GM19043 (cell line): ENCODE measurements around the gene RGS5.

Source experiments
- ATAC-seq: cut with Tn5 transposase; IDR thresholded peaks from one replicate; pipeline ENCODE4 v1.9.1; 2021; ENCODE audit warnings: low read depth; ENCODE audit not compliant: unreplicated experiment

RGS5 gene

GRCh38 chr1:163148911-163149310, 53.8 kb downstream of the RGS5 start:
- ATAC-seq = no peak

GRCh38 chr1:163147019-163147418, 55.7 kb downstream of the RGS5 start:
- no peak for ATAC-seq

DNA sequence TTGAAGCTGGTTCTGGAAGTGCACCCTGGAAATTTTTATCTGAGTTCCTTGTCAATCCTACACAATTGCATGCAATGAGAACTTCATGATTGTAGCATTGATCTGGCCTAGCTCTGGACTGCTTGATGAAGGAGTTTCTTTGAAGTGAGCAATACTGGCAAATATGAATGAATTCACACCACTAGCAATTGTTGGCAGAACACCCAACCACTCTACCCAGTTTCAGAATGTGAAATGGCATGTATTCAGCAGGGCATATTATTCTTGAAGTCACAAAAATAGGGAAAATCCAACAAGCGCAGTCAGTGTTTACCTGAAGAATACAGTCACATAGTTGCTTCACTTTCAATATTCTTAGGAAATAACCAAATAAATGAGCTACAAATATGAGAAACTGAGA, 57.3 kb downstream of the RGS5 start:
- no peak for ATAC-seq

GRCh38 chr1:163144418-163144817, 58.3 kb downstream of the RGS5 start:
- ATAC-seq = no peak

GRCh38 chr1:163142152-163142551, 60.6 kb downstream of the RGS5 start:
- no peak for ATAC-seq

- ATAC-seq = no peak
Observed at GRCh38 chr1:163141556-163141955, 61.2 kb downstream of the RGS5 start.

- no peak for ATAC-seq
Observed at GRCh38 chr1:163137556-163138265, 65.0 kb downstream of the RGS5 start.

DNA sequence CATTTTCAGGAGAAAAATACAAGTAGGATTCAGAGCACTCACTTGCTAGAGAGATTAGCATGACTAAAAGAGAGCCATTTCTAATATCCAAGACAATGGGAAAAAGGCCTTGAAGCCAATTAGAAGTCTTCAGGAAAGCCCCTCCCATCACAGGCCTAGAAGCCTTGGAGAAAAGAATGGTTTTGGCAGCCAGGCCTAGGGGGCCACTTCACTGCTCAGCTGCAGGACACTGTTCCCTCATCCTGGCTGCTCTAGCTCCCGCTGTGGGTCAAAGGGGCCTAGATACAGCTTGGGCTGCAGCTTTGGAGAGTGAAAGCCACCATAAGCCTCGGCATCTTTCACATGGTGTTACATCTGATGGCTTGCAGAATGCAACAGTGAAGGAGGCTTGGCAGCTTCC, 70.7 kb downstream of the RGS5 start:
- no peak for ATAC-seq

DNA sequence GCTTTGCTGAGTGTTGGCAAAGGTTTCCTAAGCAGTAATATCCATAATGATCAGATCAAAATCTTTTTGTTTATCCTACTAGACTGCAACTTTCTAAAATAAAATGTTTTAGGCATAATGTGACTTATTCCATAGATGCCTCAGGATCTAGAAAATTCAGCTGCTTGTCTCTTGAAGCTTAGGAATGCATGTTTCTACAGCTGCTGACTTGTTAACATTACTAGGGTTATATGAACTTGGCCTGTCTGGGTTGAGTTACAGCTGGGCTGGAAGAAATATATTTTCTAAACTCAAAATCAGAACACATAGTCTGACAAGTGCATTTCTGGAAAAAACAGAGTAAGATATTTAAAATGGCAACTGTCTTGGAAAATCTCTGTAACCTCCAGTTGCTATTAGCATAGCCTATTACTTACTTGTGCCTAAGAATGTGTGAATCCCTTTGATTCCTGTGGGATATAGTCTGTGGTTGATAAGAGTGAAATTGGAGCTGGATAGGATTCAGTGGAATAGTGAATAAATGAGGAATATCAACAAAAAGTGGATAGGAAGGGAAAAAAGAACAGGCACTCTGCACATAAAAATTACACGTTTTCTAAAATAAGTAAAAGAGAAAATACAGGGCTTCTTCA, 72.4 kb downstream of the RGS5 start:
- ATAC-seq = no peak

- no peak for ATAC-seq
Observed at GRCh38 chr1:163128282-163128681, 74.4 kb downstream of the RGS5 start.

- ATAC-seq = no peak
Observed at GRCh38 chr1:163124812-163125211, 77.9 kb downstream of the RGS5 start.

GRCh38 chr1:163120372-163120771, 82.3 kb downstream of the RGS5 start:
- no peak for ATAC-seq

GRCh38 chr1:163119707-163120106, 83.0 kb downstream of the RGS5 start:
- no peak for ATAC-seq

DNA sequence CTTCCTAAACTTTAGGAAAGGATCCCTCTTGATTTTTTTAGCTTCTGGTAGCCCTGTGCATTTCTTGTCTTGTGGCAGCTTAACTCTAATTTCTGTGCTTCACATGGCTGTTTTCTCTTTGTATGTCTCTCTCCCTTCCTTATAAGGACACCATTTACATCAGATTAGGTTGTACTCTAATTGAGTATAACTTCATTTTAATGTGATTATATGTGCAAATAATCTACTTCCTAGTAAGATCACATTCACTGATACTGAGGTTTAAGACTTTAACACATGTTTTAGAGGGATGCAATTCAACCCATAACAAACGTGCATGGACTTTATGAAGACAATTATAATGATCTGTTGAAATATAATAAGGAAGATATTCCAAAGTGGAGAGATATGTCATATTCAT, 86.8 kb downstream of the RGS5 start:
- no peak for ATAC-seq

DNA sequence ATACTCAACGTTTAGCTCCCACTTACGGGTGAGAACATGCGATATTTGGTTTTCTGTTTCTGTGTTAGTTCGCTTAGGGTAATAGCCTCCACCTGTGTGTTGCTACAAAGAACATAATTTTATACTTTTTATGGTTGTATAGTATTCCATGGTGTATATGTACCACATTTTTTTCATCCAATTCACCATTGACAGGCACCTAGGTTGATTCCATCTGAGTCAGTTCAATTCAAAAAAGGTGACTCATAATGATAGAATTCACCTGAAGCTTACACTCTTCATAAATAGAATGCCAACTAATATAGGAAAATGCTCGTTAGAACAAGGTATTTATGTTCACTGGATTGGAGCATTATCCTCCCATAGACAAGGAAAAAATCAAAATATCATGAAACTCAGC, 95.1 kb downstream of the RGS5 start:
- no peak for ATAC-seq

GRCh38 chr1:163106364-163106987, 96.2 kb downstream of the RGS5 start:
- ATAC-seq = no peak

- no peak for ATAC-seq
Observed at GRCh38 chr1:163104385-163105099, 98.2 kb downstream of the RGS5 start.

DNA sequence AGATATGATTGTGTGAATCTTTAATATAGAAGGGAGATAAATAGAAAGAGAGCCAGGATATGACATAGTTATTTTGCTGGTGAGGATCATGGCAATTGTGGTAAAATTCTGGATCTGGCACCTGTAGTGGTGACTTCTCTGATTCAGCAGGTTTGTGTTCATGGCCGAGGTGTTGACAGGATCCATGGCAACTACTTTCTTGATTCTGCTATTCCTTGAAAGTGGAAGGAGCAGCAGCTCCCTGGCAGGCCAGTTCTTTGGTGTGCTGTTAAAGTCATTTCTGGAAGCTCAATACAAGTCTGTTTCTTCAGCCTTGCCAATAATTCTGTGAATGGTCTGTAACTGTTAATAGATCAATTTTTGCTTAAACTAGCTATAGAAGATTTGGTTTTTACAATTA, 100.1 kb downstream of the RGS5 start:
- no peak for ATAC-seq

DNA sequence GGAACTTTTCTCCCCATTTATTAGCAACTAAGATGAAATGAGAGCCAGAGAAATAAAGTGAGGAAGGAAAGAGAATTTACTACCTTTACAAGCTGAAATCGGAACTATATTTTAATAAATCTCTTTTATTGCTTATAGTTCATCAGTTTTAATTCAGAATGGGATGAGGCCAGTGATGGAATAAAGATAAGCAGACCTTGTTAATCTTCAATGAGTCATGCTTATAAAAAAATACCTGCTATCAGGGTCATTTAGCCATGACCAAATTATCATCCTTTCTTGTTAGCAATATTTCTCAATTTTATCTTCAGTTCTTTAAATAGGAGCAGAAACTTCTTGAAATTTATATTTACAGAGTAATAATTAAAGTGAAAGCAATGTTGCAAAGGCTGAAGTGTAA, 107.5 kb downstream of the RGS5 start:
- no peak for ATAC-seq

GRCh38 chr1:163094589-163094988, 108.1 kb downstream of the RGS5 start:
- ATAC-seq = no peak

DNA sequence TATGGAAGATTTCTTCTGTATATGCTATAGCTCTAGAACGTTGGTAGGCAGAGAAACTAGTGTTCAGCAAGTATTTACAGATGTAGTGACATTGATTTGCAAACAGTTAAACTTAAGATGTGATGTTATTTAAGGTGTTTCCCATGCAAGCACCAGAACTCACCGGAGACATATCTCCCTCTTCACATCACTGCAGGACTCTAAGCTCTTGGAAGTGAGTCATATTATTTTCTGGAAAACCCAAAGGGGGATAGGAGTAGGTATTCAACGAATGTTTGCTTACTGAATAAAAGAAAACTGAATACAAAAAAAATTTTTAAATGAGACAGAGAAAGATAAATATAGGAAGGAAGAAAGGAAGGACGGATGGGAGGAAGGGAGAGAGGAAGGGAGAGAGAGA, 108.5 kb downstream of the RGS5 start:
- ATAC-seq = no peak
